Stimulated activated CD8-positive, alpha-beta memory T cell treated with anti-CD3 and anti-CD28 coated beads, Interleukin-4, amount 100 ng/mL, for 24 hours (primary cell): ENCODE results near the gene CDH15.
"Not testable (repeated sequence)": the region's sequence is repeated elsewhere in the genome, so short reads cannot be mapped to it uniquely, and the experiment has no call there.

Experiments
- DNase-seq: peaks from one replicate; pipeline ENCODE4 v3.0.0-alpha.2; 2020; ENCODE audit warnings: low read depth

CDH15 gene

DNA sequence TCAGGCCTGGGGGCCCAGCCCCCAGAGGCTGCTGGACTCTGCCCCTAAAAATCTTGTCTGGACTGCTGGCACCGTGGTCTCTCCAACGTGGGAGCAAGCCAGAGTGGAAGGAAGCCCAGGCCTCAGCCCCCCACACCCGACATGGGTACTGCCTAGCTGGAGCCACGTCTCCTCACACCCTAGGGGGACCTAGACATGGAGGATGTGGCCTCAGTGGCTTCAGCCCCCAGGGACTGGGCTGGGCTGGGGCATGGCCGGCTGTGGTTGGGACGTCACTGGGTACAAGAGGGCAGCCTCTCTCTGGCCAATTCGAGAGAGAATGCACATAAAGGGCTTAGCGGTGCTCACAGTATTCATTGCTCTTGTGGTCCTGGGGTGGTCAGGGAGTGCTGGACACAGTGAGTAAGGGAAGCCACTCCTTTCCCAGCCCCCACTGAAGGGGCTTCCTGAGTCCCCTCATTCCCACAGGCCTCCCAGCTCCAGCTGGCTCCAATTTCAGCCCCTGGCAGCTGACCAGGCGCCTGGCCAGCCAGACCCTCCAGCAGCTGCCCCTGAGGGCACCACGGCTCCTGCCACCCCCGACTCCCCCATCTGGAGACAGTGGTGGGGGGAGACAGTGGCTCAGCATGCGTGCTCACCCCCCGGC lies 1.1 kb downstream of the CDH15 start:
- no peak for DNase-seq

DNA sequence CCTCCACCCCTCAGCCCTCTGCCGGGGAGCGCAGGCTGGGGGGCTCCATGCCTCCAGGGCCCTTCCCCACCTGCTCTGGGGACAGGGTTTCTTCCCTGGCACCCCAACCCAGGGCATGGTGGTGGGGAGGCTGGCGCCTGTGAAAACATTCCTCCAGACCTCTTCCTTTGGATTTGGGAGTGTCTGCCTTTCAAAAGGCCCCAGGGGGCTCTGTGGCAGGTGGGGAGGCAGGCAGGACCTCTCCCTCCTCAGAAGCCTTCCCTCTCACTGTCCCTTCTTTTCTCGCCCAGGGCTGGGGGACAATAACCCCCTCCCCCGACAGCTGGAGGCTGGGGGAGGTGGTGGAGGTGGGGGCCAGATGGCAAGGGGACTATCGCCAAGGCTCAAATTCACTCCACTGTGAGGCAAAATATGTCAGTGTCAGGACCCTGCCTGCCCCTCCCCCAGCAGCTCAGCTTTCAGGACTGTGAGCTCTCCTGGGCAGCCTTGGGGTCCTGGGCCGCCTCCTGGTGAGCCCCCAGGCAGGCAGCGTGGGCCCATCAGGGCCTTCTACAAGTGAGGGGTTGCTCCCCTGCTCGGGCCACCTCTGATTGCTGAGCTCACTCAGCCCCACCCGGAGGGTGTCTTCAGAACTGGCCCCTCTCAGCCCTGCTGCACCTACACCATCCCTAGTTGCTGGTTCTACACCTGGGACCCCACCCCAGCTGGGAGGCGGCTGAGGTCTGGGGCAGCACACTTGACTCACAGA lies 1.8 kb downstream of the CDH15 start:
- DNase-seq: no peak

DNA sequence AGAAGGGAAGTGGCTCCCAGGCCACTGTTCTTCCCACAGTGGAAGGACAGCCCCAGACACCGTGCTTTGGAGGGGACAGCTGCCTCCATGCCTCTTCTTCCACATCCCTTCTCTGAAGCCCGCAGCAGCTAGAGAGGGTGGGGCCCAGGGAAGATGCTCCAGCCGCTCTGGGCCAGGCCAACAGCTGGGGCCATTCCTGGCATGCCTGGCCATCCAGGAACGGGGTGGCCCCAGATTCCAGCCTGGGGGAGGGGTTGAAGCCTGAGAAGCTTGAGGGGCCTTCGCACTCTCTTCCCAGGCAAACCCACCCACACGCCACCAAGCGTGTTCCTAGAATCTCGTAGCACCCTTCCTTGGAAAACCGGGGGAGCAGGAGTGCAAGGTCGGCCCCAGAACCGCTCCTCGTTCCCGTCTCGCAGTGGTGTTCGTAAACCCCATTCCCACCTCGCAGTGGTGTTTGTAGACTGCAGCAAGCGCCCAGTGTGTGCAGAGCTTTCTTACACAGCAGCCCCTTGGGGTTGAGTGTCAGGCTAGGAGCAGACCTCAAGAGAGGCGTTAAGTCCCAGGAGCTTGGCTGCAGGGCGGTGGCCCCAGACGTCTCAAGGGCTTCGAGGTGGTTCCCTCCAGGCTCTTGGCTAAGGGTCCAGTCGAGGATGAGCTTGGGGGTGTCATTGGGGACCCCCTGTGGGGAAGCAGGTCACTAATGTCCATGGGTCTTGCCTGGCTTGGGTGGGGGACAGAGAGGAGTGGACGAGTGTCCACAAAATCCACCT lies 2.7 kb downstream of the CDH15 start:
- no peak for DNase-seq

DNA sequence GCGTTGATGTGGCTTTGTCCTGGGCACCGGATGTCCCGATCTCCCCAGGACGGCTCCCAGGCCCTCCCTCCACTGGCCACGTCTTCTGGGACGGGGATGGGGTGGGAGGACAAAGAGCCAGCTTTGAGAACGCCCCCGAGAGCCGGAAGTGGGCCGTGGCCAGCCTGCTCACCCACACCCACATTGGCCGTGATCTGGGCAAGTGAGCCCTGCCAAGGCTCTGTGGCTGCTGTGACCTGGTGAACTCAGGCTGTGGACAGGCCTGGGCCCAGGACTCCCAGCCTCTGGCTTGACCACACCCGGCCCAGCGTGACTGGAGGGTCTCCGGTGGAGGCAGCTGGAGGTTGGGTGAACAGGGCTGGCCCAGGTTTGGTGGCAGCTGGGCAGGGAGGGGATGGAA lies 3.3 kb downstream of the CDH15 start:
- DNase-seq: no peak

DNA sequence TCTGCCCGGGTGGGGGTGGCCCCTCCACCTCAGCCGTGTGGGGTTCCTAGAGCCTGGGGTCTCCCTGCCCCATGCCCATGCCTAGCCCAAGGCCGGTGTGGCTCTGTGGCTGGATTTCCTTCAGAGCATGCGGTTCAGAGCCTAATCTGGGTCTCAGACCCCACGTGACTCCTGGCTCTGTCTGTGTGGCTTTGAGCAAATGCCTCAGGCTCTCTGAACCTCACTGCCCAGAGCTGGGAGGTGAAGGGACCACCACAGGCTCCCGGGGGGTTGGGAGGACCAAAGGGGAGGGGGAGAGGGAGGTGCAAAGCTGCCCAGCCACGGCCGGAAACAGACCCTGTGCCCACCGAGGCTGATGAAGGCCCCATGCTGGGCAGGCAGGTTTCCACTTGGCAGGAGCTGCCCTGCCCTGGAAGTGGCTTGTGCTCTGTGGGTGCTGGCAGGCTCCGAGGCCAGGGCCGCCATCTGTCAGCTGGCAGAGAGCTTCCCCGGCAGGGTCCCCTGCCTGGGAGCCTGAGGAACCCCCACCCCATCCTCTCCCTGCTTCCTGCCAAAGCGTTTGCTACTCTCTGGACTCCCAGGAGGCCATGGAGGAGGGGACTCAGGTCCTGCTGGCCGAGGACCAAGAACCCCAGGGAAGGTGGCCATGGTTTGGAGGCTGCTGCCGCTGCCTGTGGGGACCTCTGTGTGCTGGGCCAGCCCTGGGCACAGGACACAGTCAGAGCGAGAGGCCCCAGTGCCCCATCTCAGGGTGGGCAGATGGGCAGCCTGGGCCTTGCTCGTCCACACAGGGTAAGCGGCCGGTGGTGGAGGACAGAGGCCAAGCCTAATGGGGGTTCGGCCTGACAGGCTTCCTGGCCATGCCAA lies 4.0 kb downstream of the CDH15 start:
- no peak for DNase-seq

DNA sequence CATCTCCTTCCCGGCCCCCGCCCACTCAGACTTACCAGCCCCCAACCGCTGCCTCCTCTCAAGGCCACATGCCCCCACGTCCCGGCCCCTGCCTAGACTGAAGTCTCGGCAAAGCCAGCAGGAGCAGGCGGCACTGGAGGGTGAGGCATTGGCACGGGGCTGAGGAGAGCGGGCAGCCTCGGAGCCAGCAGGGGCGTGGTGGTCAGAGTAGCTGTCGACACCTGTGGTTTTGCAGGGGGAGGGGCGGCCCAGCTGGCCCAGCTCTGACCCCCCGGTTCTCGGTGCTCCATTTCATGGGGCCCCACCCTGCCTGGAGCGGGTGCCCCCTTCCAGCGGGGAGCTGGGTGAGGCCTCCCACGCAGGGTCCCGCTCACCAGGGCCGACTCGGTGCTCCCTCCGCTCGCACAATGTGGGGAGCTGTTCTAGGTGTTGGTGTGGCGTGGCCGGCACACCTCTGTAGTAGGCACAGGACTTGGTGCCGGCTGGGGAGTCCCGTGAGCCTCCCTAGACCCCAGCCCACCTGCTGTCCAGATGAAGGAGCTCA lies 4.7 kb downstream of the CDH15 start:
- no peak for DNase-seq

DNA sequence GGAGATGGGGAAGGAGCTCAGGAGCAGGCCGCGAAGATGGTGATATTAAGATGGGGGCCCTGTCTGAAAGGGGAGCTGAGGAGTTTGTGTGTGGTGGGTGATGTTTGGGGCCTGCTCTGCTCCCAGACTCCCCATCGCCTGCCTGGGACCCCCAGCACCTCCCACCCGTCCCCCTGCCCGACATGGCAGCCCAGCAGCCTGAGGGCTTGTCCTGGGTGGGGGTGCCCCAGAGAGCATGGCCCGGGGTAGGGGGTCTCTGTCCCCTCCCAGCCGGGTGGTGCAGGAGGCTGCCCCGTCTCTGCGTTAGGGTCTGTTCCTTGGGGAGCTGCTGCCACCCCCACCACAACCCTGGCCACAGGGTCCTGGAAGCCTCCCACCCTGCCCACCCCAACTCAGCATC lies 5.2 kb downstream of the CDH15 start:
- DNase-seq: no peak

DNA sequence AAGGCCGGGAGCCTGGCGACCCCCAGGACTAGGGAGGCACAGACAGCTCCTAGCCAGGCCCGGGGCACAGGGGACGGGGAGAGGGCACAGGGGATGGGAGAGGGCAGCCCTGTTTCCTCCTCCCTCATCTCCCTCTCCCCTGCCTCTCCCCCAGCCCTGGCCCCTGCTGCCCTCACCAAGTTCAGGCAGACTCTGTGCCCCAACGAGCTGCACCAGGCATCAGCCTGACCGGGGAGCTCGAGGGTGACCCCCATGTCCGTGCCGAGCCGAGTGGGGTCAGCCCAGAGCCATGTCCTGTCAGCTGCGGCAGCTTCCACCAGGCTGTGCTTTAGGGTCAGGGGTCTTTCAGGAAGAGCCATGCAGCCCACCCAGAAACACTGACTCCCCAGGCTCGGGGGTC lies 6.0 kb downstream of the CDH15 start:
- no peak for DNase-seq

DNA sequence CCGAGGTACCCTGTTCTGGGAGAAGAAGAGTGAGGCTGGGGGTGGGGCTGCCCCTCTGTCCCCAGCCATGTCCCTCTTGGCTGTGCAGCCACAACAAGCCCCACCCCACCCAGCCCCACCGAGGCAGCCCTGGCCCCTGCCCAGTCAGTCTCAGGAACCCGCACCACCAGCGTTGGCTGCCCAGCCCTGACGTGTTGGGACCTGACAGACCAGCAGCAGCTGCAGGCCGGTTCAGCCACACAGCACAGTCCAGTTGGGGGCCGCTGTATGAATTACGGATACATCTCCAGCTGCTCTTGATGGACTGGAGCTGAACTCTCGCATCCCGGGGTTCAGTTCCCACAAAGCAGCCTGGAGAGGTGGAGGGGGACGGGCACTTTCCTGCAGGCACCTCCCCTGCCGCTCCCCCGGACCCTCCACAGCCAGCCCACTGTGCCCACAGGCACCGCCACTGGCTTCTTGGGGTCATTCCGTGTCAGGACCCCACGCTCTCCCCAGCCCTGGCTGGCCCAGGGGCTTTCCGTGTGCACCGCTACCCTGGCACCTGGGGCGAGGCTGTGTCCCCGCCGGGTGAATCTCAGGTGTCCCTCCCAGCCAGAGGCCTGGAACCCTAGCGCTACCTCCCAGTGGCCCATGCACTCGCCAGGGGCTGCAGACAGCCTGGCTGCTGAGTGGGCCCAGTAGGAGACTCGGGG lies 7.1 kb downstream of the CDH15 start:
- no peak for DNase-seq

DNA sequence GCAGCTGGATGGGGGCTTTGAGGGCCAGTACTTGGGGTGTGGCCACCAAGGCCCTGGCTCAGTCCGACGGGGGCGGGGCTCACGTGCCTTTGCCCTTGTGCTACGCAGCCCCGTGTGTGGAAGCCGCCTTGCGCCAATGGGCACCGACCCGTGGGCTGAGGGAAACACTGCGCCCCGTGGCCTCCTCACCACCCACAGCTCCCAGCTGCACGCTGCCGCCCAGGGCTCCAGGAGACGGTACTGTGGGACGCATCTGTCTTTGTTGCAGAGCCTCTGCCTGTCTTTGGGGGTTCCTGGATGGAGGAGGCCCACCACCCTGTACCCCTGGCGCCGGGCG lies 7.6 kb downstream of the CDH15 start:
- DNase-seq: no peak

DNA sequence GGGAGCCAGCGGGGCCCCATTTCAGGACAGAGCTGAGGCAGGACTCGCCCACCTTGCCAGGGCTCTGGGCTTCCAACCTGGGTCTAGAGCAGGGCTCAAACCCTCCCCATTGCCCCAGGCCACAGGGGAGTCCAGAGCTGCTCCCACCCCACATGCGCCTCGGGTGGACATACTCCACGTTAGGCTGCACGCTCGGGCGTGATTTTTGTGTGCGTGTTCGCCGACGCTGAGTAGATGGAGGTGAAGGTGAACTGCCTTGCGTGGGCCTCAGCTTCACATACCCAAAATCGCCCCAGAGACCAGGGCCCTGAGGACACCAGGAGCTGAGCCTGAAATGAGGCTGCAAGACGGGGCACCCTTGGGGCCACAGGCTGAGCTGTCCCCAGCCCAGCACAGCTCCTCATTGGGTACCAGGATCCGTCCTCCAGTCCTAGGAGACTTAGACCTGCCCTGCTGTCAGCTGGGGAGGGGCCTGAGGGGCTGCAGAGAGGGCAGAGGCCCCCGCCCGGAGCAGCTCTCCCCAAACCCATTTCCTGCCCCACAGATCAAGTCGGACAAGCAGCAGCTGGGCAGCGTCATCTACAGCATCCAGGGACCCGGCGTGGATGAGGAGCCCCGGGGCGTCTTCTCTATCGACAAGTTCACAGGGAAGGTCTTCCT lies 8.2 kb downstream of the CDH15 start:
- DNase-seq: no peak

DNA sequence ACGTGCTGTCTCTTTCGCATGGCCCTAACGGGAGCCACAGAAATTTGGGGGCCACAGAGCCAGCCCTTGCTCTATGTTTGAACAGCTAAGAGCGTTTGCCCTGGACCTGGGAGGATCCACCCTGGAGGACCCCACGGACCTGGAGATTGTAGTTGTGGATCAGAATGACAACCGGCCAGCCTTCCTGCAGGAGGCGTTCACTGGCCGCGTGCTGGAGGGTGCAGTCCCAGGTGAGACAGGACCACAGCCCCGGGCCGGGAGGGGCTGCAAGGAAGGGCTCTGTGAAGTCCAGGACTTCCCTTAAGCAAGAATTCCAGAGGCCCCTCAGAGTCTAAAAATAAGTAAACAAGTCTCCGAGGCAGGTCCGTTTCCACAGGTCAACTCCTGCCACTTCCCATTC lies 11.9 kb downstream of the CDH15 start:
- no peak for DNase-seq

DNA sequence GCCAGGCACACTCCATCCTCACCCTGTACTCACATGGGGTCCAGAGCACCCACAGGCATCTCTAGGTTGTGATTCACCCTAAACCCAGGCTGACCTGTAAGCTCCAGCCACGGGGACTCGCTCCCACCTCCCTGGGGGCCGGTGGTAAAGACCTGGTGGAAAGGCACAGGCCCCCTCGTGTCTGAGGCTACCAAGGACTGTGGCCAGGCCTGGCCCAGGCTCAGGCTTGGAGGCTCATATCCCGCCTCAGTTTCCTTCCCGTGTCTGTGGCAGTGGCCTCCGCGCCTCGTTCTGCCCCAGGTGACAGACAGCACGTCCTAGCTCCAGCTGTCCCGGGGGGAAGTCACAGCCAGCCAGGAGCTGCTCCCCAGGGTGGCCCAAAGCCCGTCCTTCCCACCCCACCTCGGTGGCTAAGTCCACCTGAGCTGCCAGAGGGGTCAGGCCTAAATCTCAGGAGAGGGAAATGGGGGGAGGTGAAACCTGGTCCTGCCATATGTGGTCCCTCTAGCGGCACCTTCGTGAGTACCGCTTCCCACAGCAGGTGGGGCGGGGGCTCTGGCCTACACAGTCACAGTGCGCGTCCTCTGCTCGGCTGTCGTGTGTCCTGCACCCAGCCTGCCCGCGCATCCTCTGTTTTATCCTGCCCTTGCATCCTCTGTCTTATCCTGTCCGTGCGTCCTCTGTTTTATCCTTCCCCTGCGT lies 12.6 kb downstream of the CDH15 start:
- DNase-seq: no peak

DNA sequence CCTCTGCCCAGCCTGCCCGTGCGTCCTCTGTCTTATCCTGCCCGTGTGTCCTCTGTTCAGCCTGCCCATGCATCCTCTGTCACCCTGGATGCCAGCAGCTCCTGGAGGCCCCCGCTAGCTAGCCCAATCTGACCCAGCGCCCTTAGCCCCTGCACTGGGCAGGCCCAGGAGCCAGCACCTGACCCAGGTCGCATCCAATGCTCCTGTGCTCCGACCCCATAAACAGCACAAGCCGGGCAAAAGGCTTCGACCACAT lies 13.1 kb downstream of the CDH15 start:
- DNase-seq: no peak

DNA sequence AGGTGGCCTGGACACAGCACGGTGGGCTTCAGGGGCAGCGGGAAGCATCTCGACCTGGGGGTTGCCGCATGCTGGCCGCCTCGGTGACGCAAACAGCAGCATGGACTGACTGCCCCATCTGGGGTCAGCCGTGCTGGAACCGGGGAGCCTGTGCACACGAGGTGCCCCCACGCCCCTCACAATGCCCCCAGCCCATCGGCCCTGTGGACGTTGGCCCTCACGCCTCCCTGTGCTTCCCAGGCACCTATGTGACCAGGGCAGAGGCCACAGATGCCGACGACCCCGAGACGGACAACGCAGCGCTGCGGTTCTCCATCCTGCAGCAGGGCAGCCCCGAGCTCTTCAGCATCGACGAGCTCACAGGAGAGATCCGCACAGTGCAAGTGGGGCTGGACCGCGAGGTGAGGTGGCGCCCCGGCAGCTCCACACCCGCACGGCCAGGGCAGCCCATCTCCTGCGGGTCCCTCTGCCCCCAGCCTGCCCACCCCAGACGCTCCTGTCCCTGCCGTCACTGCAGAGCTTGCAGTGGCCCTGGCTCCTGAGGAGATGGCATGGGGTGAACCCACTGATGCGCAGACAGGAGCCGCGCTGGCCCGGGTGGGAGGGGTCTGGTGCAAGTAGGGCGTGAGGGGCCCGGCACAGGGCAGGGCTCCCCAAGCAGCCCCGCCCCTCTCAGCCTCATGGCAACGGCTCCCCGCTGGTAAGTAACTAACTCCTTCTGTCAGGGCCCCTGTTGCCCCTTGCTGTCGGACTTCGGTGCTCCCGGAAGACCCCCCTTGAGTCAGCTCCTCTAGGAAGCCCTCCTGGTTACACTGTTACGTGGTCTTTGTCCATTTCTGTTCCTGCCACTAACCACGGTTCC lies 13.6 kb downstream of the CDH15 start:
- no peak for DNase-seq

DNA sequence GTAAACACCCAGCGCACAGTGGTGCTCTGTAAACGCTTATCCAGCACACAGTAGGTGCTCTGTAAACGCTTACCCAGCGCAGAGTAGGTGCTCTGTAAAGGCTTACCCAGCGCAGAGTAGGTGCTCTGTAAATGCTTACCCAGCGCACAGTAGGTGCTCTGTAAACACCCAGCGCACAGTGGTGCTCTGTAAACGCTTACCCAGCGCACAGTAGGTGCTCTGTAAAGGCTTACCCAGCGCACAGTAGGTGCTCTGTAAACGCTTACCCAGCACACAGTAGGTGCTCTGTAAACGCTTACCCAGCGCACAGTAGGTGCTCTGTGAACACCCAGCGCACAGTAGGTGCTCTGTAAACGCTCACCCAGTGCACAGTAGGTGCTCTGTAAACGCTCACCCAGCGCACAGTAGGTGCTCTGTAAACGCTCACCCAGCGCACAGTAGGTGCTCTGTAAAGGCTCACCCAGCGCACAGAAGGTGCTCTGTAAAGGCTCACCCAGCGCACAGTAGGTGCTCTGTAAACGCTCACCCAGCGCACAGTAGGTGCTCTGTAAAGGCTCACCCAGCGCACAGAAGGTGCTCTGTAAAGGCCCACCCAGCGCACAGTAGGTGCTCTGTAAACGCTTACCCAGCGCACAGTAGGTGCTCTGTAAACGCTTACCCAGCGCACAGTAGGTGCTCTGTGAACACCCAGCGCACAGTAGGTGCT lies 14.5 kb downstream of the CDH15 start:
- not testable (repeated sequence) for DNase-seq

DNA sequence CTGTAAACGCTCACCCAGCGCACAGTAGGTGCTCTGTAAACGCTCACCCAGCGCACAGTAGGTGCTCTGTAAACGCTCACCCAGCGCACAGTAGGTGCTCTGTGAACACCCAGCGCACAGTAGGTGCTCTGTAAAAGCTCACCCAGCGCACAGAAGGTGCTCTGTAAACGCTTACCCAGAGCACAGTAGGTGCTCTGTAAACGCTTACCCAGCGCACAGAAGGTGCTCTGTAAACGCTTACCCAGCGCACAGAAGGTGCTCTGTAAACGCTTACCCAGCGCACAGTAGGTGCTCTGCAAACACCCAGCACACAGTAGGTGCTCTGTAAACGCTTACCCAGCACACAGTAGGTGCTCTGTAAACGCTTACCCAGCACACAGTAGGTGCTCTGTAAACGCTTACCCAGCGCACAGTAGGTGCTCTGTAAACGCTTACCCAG lies 15.1 kb downstream of the CDH15 start:
- not testable (repeated sequence) for DNase-seq

DNA sequence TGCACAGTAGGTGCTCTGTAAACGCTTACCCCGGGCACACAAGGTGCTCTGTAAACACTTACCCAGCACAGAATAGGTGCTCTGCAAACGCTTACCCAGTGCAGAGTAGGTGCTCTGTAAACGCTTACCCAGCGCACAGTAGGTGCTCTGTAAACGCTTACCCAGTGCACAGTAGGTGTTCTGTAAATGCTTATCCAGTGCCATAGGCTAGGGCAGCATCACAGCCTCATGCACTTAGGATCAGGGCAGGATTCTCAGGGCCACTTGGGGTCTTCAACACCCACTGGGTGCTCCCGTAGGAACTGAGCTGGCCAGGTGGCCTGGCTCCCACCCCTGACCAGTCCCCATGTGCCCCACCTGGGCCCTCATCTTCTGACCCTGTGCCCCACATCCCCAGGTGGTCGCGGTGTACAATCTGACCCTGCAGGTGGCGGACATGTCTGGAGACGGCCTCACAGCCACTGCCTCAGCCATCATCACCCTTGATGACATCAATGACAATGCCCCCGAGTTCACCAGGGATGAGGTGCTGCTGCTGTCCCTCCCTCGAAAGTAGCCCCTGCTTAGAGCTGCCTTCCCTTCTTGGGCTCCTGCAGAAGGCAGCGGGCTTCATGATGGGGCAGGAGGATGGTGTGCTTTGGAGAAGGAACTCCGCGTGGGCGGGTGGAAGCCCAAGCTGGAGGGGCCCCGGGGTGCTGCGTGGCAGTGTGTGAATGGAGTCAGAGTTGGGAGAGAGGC lies 15.7 kb downstream of the CDH15 start:
- DNase-seq: no peak
